ENCODE data around the gene NEB.
"Not testable (repeated sequence)": the region's sequence is repeated elsewhere in the genome, so short reads cannot be mapped to it uniquely, and the experiment has no call there.

The NEB gene

GRCh38 chr2:151649966-151650365 is 84.3 kb downstream of the NEB start:
- DNase-seq, result no peak

- DNase-seq, result no peak
These were observed 84.9 kb downstream of the NEB start for GRCh38 chr2:151649400-151649799.

DNA sequence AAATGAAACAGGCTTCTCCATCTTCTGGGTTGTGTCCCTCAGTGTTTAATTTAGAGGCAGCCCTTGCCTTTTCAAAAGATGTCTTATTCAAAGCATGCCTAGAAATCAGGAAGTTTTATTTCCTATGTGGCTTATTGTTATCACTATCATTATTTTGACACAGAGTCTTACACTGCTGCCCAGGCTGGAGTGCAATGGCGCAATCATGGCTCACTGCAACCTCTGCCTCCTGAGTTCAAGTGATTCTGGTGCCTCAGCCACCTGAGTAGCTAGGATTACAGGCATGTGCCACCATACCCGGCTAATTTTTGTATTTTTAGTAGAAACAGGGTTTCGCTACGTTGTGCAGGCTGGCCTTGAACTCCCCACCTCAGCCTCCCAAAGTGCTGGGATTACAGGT is 87.8 kb downstream of the NEB start:
- DNase-seq, result not testable (repeated sequence)

DNA sequence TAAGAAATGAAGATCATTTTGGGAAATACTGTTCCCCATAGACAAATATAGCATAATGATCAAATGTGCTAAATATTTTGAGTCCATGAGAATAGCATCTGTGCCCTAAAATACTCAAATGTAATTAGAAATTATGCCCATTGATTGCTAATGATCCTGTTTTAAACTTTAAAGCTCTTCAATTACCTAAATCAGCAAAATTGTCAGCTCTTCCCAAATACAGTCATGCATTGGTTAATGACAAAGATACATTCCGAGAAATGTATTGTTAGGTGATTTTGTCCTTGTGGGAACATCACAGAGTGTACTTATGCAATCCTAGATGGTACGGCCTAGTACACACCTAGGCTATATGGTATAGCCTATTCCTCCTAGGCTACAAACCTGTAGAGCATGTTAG is 89.7 kb downstream of the NEB start:
- DNase-seq, result no peak

DNA sequence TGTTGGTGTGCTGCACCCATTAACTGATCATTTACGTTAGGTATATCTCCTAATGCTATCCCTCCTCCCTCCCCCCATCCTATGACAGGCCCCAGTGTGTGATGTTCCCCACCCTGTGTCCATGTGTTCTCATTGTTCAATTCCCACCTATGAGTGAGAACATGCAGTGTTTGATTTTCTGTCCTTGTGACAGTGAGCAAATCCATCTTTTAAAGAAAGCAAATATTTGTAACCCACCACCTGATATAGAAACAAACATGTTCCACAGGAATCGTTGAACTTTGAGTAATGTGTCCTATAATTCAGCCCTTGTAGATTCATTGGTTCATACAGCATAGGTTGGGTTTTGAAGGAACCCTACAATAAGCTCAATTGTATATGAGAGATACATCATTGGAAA is 92.4 kb downstream of the NEB start:
- DNase-seq, result not testable (repeated sequence)

- DNase-seq, result no peak
These were observed 94.2 kb downstream of the NEB start for GRCh38 chr2:151640087-151640486.

DNA sequence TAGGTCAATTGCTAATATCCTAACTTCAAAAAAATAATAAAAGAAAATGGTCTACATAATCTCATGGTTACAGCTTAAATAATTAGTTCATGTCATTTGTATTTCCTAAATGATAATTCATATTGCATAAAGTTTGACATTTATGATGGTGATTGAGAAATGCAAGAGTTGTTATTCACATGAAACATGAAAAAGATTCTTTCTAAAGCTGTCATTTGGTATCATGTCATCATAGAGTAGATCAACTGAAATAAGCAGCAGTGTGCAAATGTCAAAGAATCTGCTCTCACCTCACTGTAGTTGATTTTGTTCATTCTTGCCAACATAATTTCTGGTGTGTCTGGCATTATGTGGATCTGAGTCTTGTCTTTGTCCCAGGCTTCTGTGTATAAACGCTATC is 95.3 kb downstream of the NEB start:
- DNase-seq, result no peak

DNA sequence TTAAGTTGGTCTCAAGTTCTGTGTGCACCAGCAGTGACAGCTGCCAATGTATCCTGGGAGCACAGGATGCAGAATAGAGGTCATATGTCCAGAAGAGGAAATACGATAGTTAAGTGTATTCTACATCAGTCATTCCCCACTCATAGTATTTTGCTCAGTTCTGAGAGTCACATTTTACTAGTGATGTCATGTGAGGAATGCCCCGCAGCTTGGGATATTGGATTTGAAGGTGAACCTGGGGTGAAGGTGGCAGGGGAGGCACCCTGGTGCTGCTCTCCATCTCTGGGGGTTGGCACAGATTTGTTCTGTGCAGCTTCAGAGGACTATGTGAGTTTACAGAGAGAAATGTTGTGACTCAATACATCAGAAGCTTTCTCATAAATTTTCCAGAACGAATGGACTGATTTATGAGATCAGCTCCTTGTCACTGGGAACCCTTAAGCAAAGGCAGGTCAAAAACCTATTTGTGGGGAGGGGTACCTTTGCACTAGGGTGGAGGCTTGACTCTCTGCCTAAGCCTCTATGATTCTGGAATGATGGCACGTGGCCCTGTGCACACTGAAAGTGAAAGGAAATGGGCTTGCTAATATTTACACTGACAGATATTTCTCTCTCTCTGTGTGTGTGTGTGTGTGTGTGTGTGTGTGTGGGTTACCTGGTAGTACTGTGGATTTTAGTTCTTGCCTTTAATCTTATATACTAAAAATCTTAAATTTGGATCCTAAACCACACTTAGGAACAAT is 95.9 kb downstream of the NEB start:
- DNase-seq, result peak; percentile 4

DNA sequence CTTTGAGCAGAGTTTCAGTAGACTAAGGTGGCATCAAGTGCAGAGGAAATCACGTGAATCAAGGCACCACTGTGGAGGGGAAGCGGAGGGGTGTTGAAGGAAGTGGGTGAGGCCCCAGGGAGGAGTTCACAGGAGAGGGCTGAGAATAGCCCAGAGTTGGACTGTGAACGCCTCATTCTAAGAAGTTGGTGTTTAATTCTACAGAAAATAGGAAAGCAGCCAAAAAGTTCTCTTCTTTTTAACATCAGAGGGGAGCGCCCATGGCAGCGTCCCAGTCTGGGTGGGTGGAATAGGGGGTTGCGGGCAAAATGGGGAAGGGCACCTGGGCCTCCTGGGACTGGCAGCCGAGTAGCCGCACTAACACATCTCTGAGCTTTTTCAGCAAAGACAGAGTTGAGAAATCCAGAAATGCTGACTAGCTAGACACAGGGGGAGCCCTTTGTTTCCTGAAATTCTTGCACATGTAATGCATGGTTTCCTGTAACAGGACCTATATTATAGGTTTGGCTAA is 97.0 kb downstream of the NEB start:
- no peak for DNase-seq

DNA sequence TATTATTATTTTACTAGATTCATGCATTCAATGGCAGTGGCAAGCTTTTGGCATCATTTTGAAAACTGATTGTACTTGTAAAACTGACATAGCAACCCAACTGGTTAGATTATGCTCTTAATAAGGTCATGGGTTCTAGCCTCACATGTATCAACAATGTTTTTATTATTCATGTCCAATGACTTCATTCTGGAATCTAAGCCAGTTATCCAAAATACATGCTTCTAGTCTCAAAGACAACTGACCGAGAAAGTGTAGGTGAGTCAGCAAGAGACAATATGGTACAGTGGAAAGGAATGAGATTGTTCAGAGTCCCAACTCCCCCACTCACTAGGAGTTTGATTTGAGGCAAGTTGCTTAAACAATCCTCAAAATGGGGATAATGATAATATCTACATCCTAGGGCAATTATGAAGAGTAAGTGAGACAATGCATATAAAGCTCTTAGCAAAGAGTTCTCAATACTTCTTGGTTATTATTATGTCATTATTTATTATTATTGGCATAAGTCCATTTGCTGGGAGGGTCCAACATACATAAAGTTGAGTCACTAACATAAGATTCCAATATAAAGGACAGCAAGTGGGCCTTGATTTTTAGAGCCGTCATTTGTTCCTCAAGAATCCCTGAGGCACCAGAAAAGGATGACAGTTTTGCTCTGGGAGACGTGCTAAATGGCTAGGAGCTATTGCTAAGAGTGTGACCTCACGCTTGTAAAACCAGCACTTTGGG is 99.4 kb downstream of the NEB start:
- DNase-seq, result peak; percentile 22

GRCh38 chr2:151632993-151633565 is 101.2 kb downstream of the NEB start:
- peak; percentile 14 for DNase-seq

DNA sequence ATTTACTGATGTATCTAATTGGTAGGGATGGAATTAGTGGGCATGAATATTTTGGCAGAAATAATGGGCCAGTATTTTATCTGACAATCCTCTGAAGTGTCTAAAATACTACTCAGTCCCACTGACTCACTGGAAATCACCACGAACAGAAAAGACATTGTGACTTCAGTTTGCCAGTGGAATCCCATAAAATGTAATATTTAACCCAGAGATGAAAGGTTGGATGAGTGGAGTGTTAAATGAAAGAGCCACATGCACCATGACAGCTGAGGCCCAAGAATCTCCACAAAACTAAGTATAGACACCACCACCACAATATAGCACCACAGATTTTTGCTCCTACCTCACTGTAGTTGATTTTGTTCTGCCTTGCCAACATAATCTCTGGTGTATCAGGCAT is 103.9 kb downstream of the NEB start:
- DNase-seq, result no peak

DNA sequence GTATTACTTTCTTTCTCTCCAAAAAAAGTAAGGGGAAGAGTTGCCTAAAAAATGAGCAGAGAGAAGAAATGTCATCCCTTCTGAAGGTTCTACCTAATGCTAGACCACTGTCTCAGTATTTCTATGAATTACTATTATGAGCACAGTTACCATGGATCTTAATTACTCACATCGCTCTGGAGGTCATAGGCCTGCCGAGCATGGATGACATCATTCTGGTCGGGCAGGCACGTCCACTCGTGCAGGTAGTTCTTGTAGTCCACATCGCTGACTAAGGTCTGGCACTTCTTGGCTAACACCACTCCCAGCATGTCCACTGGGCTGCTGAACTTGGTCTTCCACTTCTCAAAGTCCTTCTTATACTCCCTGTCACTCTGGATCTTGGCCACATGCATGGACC is 106.9 kb downstream of the NEB start:
- DNase-seq, result no peak

DNA sequence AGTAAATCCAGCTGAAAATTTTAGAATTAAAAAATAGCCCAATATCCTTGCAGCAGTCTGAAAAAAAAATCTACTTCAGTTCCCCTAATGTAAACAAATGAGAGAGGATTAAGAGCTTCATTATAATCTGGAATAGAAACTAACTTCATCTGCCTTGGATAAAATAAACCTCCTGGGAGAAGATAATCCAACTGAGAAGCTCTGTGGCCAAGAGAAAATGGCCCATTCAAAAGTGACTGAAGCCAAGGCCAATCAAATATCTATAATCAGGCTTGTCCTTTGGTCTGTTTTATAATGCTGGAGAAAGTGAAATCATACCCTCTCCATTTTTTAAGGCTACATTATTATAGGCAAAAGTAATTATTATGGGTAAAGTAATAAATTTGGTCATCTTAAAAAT is 110.0 kb downstream of the NEB start:
- DNase-seq, result no peak

DNA sequence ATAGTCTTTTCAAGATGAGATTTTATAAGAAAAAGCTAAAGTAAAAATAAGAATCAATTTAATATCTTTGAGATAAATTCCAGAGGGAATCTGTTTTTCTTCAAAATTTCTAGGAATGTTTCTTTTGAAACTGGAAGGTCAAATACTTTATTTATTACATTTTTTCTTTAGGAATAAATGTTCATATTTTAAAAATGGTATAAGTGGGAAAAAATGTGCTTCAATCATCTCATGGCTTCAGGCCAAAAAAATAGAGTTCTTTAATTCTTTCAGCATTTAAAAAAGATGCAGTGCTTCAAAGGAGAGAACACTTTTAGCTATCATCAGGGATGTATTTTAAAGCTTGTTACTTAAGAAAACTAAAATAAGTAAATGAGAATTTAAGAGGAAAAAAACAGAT is 110.6 kb downstream of the NEB start:
- peak; percentile 16 for DNase-seq

GRCh38 chr2:151620761-151621160 is 113.5 kb downstream of the NEB start:
- no peak for DNase-seq

DNA sequence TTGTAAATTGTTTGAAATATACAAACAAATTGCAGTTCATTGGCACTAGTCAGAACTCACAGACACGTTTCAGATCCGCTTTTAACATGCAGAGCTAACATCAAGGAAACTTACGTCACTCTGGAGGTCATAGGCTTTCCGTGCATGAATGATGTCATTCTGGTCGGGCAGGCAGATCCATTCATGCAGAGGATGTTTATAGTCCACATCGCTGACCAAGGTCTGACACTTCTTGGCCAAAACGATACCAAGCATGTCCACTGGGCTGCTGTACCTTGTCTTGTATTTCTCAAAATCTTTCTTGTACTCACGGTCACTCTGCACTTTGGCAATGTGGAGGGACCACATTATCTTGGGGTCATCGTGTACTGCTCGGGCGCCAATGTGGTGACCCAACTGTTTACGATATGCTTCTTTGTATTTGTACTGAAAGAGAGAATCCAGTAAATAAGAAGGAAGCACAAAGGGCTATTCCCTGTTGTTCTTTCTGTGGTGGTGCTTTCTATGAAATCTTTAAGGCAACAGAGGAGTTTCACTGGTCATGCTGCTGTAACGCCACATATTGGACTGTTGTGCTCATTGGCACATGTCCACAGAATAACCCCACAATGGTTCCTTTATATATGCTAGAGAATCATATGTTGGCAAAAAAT is 114.8 kb downstream of the NEB start:
- no peak for DNase-seq

- DNase-seq, result no peak
These were observed 117.4 kb downstream of the NEB start for GRCh38 chr2:151616760-151617339.

GRCh38 chr2:151614606-151615306 is 119.5 kb downstream of the NEB start:
- DNase-seq, result no peak

DNA sequence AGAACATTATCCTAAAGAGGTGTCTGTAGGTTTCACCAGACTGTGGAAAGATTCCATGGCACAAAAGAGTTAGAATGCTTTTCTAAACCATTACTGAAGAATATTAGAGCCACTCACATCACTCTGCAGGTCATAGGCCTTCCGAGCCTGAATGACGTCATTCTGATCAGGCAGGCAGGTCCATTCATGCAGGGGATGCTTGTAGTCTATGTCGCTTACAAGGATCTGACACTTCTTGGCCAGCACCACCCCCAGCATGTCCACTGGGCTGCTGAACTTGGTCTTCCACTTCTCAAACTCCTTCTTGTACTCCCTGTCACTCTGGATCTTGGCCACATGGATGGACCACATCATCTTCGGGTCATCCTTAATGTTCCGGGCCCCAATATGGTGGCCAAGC is 120.1 kb downstream of the NEB start:
- DNase-seq, result no peak

DNA sequence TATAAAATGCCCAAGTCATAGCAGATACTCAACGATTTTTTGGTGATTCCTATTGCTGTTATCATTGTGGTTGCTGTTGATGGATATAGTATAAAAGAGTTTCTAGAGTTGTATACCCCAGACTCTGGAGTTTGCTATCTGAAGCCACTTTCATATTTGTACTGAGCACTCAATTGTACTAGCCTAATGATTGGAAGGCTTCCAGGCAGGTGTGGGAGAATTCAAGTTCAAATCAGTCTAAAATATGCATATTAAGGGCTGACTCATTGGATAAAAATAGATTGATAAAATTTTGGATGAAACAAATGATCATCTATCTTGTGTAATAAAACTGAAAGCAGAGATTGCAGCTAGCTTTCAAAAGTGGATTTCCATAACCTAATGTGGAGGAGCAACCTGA is 122.9 kb downstream of the NEB start:
- no peak for DNase-seq

DNA sequence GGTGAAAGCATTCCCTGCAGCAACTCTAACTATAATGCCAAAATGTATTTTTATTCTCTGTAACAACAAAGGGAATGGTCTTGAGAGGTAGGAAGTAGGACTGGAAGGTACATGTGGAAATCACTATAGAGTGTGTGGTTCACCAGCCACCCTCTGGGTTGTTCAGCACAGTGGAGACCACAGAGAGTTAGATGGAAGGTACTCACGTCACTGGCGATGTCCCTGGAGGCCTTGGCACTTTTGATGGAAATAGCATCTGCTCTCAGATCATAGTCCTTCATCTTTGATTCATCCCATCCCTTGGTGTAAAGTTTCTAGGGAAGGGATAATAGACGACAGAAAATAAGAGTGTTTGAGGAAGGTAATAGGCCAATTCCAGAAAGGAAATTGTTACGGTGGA is 124.0 kb downstream of the NEB start:
- DNase-seq, result no peak

- DNase-seq, result no peak
These were observed 124.6 kb downstream of the NEB start for GRCh38 chr2:151609705-151610104.

Measured in fibroblast of skin of right biceps (primary cell).